ENCODE results near the gene WDR43.
"Not testable (repeated sequence)": the region's sequence is repeated elsewhere in the genome, so short reads cannot be mapped to it uniquely, and the experiment has no call there.

The WDR43 gene

DNA sequence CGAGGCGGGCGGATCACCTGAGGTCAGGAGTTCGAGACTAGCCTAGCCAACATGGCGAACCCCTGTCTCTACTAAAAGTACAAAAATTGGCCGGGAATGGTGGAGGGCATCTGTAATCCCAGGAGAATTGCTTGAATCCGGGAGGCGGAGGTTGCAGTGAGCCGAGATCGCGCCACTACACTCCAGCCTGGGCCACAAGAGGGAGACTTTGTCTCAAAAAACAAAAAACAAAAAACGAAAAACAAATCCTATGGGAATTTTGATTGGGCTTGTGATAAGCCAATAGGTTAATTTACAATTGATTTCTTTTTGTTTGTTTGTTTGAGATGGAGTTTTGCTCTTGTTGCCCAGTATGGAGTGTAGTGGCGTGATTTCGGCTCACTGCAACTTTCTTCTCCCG lies 62.4 kb downstream of the WDR43 start:
- in situ Hi-C loops (cut with MboI; ENCODE audit: low sequenced_read_pairs) = loop anchor here (5.0 to 25.0 kb wide), 2 partner anchors 245 to 905 kb away; no protein-coding TSS in a partner anchor

DNA sequence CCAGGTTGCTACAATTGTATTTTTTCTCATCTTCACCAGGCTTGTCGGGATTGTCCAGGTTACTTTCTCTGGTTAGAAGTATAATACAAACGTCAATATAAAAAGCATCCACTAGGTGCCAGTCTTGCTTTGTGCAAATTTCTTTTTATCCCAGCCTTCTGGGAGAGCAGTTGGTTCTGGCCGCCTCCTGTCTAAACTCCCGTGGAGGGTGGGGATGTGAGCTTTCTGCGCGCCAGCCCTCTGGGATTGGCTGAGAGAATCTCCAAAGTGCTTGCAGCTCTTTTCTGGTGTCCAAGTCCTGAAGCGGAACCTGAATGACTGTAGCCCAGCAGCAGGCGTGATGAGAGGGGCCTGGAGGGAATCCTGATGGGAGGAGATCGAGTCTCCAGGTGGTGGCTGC lies 64.2 kb downstream of the WDR43 start:
- in situ Hi-C loops (cut with MboI; ENCODE audit: low sequenced_read_pairs) = loop anchor here (5.0 to 25.0 kb wide), 2 partner anchors 244 to 904 kb away; no protein-coding TSS in a partner anchor

DNA sequence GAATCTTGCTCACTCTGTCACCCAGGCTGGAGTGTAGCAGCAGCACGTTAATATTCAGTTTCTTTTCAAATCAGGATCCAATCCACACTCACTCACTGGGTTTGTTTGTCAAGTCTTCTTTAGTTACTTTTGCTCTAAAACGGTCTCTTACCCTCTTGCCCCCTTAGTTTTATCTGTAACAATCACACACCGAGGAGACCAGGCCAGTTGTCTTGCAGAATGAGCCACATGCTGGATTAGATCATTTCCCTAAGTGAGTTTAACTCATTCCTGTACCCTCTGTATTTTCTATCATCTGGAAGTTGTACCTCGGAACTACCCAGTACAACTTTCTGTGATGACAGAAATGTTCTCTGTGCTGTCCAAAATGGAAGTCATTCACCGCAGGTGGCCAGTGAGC lies 65.9 kb downstream of the WDR43 start:
- in situ Hi-C loops (cut with MboI; ENCODE audit: low sequenced_read_pairs) = loop anchor here (5.0 to 25.0 kb wide), 2 partner anchors 52 to 902 kb away; no protein-coding TSS in a partner anchor

DNA sequence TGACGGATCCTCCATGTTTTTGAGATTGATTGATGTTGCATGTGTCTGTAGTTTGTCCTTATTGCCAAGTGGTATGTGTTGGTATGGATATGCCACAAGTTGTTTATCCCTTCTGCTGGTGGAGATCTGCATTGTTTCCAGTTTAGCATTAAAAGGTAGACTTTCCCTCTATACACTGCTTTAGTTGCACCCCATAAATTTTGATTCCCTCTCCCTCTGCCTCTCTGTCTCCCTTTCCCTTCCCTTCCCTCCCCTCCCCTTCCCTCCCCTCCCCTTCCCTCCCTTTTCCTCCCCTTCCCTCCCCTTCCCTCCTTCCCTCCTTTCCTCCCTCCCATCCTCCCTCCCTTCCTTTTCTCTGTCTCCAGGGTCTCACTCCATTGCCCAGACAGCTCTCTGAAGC lies 68.0 kb downstream of the WDR43 start:
- in situ Hi-C loops (cut with MboI; ENCODE audit: low sequenced_read_pairs) = loop anchor here (5.0 to 25.0 kb wide), 2 partner anchors 50 to 900 kb away; no protein-coding TSS in a partner anchor

DNA sequence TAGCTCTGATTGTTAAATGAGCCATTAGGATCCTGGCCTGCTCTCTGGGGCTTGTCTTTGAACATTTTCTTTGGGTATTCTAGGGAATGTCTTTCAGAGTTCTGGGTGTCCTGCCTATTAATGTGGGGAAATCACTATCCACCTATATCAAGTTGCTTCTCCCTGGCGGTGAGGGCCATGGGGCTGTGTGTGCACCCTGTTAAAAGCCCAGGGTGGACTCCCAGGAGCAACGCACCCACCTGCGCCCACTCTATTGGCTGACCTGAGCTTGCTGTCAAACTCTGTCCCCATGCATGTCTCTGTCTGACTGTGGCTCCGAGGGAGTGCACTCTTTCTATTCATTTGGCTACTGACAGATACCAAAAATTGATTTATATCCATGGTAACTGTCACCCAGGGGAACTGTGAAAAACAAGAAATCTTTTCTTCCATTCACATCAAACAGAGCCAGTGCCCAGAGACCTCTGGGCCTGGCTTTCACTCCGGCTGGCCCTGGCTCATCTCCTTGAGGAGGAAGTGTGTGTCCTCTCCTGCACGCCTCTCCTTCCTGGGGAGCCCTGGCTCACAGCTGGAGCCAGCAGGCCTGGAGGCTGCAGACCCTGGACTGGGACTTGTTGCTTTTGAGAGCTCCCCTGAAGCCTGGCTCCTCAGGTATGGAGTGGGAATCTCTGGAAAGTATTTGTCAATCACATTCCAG lies 76.1 kb downstream of the WDR43 start:
- in situ Hi-C loops (cut with MboI; ENCODE audit: low sequenced_read_pairs) = loop anchor here (25.0 kb wide), 1 partner anchor 892 kb away; no protein-coding TSS in a partner anchor

DNA sequence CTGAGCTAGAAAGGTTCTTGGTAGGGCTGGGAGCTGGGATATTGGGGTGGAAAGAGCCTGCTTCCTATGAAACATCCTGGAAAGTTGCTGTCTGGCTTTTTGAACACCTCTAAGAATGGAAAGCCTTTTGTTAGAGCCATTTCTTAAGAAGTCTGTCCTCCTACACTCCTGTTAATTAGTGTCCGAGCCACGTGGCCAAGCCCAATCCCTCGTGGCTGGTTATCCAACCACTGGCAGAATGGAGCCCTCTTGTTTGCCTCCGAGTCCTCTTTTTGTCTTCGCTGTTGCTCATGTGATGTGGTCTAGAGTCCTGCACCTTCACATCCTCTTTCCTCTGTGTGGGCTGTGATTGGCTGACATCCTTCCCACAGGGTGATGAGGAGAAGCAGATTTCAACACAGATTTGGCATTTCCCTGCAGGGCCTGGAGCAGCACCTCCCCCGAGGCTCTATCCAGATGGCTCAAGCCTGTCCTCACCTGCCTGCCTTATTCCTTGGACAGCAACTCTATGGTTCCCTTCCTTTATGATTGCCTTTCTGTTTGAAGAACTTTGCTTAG lies 78.4 kb downstream of the WDR43 start:
- in situ Hi-C loops (cut with MboI; ENCODE audit: low sequenced_read_pairs) = loop anchor here (25.0 kb wide), 1 partner anchor 889 kb away; no protein-coding TSS in a partner anchor

DNA sequence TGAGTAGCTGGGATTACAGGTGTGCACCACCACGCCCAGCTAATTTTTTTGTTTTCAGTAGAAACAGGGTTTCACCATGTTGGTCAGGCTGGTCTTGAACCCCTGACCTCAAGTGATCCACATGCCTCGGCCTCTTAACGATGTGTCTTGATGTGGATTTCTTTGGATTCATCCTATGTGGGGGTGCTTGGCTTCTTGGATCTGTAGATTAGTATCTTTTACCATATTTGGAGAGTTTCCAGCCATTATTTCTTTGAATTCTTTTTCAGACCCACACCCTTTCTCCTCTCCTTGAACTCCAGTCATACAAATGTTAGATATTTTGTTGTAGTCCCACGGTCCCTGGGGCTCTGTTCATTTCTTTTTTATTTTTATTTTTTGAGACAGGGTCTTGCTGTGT lies 79.8 kb downstream of the WDR43 start:
- in situ Hi-C loops (cut with MboI; ENCODE audit: low sequenced_read_pairs) = loop anchor here (25.0 kb wide), 1 partner anchor 888 kb away; no protein-coding TSS in a partner anchor

DNA sequence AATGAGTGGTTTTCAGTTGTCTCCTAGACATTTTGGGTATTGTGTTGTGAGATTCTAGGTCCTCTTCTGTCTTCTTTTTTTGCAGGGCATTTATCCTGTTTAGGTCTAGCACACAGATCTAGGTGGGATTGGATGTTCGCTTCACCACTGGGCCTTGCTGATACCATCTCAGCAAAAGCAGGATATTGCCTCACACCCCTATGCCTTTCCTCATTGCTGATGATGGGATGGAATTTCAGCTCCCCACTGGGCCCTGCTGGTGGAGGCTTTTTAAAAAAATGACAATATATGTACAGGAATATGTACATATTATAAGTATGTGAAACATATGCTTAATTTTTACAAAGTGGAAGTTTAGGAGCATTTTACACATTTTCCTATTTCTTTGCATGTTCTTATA lies 81.2 kb downstream of the WDR43 start:
- in situ Hi-C loops (cut with MboI; ENCODE audit: low sequenced_read_pairs) = no loop called here

DNA sequence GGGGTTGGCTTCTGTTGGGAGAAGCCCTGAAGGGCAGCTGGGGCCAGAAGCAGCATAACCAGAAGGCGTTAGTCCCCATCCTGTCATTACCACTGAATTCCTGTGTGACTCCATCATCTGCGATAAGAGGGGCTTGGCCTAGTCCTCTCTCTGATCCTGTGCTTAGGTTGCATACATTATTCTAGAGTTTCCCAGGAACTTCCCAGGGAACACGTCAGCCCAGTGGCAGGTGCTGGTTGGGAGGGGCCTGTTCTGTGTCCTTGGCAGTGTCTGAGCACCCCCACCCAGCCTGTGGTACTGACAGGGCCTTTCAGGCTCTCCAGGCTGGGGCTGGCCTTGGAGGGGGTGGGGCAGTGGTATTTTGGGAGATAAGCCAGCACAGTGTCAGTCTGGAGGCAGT lies 82.1 kb downstream of the WDR43 start:
- in situ Hi-C loops (cut with MboI; ENCODE audit: low sequenced_read_pairs) = no loop called here

DNA sequence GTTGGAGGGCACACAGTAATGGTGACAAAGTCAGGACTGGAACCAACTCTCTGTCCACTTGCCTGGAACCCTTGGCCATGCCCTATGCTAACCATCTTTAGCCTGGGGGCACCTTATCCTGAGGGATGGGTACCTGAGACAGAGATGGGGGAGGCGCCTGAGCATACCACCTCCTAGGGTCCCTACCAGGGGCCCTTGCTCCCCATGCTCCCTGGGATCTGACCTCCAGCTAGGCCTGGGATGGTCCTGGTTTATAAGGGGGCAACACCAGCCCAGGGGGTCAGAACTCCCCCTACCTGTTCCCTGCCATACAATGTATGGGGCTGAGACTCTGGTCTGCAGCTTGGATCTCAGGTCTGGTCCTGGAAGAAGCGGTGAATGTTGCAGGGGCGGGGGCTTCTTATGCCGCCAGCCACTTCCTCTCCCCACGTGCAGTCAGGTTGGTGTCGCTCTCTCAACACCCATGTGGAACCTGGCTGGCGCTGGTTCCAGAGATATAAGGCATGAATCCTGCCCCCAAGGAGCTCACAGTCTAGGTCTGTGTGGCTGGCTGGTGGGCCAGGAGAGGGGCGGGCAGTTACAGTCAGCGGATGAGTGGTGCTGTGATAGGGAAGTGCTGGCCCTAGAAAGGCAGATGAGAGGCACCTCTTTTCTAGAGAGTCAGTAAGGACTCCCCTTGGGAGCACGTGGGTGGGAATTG lies 82.9 kb downstream of the WDR43 start:
- in situ Hi-C loops (cut with MboI; ENCODE audit: low sequenced_read_pairs) = no loop called here

DNA sequence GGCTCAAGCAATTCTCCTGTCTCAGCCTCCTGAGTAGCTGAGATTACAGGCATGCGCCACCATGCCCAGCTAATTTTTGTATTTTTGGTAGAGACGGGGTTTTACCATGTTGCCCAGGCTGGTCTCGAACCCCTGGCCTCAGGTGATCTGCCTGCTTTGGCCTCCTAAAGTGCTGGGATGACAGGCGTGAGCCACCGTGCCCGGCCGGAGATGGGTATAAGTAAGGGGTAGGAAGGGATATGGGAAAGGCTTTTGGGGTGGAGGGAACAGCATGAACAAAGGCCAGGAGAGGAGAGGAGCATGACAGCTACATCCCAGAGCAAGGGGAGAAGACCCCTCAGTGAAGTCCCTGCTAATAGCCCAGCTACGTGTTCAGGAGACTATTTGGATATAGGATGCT lies 83.5 kb downstream of the WDR43 start:
- in situ Hi-C loops (cut with MboI; ENCODE audit: low sequenced_read_pairs) = not testable (repeated sequence)

DNA sequence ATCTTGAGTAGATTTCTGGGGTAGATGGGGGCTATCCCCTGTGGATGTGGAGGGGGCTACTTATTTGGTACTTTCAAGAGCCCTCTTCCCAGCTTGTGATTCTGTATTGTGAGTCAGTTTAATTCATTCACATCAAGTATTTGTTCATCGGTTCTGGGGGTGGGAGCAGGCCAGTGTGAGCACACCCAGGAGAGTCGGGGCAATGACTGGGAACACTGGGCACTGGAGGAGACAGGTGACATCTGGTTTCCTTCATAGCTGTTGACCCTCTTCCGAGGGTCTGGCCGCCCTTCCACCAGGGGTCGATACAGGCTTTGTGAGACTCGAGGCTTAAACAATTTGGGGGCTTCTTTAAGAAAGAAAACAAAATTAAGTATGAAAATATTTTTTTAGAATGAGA lies 84.1 kb downstream of the WDR43 start:
- in situ Hi-C loops (cut with MboI; ENCODE audit: low sequenced_read_pairs) = no loop called here

DNA sequence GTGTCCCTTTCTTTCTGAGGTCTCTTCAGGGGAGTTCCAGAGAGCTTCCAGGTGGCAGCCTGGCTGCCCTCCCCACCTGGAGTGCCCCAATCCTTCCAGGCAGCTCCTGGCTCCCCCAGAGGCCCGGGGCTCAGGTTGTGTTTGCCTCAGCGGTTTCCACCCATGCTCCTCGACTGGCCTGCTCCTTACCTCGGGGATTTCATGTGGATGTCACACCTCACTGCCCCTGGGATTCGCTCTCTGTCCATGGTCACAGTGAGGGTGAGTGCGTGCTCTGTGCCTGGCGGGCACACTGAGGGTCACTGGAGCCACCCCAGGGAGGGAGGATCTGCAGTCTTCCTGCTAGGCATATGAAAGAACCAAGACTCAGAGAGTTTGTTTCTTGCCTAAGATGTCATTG lies 84.6 kb downstream of the WDR43 start:
- in situ Hi-C loops (cut with MboI; ENCODE audit: low sequenced_read_pairs) = no loop called here

DNA sequence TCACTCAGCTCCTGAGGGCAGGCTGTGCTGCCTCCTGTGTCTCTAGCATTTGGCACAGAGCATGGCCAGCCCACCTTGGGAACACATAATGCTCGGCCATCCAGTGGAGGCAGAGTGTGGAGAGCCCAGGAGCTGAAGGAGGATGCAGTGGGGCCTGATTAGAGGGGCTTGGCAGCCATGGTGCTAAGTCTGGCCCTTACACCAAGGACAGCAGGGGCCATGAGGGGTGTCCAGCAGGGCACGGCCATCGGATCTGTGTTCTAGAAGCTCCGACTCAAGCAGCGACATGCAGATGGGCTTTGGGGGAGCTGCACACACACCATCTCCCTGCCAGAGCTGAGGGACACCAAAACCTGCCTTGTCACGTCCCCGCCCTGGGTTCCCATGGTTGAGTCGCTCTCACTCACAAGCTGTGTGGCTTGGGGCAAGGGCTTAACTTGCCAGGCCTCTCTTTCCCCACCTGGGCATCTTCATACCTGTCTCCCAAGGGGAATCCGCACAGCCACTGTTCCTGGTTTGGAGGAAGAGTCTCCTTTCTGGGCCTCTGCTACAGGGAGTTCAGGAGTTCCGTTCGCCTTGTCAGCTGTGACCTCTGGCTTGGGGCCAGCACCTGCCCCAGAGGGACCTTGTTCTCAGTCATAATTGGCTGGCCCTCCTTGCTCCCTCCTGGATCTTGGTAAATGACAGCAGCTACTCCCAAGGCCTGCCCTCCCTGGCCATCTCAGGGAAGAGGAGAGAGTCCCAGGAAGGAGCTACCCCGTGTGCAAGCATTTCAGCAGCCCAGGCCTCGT lies 85.3 kb downstream of the WDR43 start:
- in situ Hi-C loops (cut with MboI; ENCODE audit: low sequenced_read_pairs) = no loop called here

DNA sequence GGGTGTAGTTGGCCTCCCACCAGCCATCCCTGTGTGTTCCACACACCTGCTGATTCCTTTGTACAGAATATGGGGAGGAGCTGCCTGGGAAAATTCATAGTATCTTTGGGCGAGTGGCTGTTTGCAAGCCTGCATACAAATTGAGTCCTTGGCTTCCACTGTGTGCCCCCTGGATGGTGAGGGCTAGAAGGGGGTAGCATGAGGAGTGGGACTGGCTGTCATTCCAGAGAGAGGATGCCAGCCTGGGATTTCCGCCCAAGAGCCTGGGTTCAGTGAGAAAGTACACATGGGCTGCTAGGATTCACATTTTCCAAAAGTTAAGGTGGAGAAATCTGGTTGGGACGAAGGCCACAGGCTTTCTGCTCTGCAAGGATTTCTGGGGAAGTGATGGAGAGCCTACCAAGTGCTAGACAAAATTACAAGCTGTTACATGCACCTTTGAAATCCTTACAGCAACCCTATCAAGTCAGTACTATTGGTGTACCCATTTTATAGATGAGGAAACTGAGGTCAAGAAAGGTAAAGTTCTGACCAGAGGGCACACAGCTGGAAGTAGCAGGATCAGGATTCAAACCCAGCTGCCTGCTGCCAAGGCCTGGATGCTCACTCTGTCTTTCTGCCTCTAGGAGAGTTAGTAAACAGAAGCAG lies 86.0 kb downstream of the WDR43 start:
- in situ Hi-C loops (cut with MboI; ENCODE audit: low sequenced_read_pairs) = no loop called here

DNA sequence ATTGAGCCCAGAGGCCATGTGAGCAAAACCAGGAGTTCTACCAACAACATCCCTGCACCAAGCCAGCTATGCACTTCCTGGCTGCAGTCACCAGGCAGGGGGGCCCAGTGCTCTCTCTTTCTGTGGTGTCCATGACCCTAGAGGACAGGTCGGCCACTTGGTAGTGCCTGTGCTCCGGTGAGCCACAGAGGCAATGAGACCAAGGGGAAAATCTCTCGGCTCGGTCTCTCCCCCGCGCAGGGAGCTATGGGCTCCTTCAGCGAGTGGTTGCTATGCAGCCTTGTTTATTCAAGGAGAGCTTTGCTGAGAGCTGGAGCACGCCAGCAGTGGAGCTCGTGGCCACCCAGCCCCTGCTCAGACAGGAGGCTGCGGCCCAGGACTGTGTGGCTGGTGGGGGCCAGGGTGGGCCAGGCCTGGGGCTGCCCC lies 86.6 kb downstream of the WDR43 start, which contains the start of gene TOGARAM2:
TSS of gene TOGARAM2 (plus strand) at position 283 of the 426 bp plus-strand sequence. CDS start 13,537 bp downstream, outside the sequence.
- in situ Hi-C loops (cut with MboI; ENCODE audit: low sequenced_read_pairs) = no loop called here

DNA sequence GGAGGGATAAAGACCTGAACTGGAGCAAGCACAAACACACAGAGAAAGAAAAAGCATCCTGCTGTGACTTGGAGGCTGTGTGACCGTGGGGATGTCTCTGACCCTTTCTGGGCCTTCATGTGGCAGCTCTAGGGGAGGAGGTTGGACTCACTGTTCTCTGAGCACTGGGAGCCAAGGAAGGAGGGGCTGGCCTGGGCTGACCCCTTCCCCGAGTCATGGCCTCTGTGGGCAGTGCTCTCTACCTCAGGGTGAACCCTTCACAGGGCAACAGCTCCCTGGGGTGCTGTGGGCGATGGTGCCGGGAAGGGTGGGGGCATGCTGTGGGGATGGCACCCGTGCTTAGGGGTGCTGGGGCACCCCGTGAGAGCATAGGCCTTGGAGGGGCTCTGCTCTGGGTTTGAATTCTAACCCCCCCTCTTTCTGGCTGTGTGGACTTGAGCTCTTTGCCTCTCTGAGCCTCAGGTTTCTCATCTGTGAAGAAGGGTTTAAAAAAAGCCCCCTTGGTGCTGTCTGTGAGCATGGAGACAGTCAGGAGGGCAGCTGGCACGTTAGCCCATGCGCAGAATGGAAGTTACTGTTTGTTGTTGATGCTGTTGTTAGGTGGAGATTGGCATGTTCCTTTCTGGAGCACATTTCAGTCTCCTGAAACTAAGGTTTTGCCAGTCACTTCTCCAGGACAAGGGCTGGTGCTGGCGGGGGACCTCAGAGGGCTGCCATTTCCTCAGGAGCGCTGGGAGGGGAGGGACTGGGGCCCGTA lies 87.3 kb downstream of the WDR43 start:
- in situ Hi-C loops (cut with MboI; ENCODE audit: low sequenced_read_pairs) = no loop called here

DNA sequence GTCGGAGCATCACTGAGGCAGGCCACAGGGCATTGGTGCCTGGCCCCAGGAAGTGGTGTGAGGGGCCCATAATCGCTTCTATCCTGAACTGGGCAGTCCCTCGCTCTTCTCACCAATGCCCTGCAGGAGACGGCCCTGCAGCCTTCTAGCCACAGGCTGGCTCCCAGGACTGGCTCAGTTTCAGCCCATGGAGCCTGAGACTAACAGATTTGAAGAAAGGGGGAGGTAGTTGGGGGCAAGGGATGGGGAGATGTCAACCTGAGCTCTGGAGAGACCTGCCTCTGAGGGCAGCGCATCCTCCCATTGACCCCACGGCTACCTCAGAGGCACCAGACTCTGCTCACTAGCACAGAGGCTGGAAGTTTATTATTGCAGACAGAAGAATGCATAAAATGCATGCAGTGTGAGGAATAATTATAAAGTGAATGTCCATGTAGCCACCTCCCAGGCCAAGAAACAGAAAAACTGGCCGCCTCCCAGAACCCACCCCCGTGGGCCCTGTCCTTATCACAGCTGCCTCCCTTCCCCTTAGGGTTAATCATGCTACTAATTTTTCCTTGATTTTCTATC lies 88.0 kb downstream of the WDR43 start:
- in situ Hi-C loops (cut with MboI; ENCODE audit: low sequenced_read_pairs) = no loop called here

DNA sequence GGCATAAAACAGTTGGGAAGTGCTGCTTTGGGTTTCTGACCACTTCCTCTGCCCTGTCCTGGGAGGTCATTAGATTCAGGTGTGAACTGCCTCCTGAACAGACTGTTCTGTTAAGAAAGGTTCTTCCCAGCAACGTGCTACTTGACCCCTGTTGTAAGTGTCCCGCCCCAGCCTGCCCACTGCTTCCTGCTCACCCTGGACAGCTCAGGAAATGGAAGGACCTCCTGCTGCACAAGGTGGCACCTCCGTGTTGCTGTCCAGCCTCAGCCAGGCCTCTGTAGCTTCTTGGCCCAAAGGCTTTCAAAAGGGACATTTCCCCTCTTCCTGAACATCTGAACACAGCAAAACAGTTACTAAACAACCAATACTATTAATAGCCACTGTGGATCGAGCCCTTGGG lies 92.0 kb downstream of the WDR43 start:
- in situ Hi-C loops (cut with MboI; ENCODE audit: low sequenced_read_pairs) = no loop called here

All from HL-60/S4 (cell line).